AG09309 (cell line): ENCODE measurements around the gene DUSP18.
A peak's percentile ranks its signal among the peaks of the same experiment; 100 is the strongest.

Experiments
- DNase-seq: peaks from one replicate; pipeline ENCODE4 v3.0.0-alpha.2; 2010; ENCODE audit warnings: low read depth
- H3K4me3 ChIP-seq: 2 replicates; pipeline ENCODE4 v1.5.1; 2011; ENCODE audit warnings: mild to moderate bottlenecking, low read depth, low read length, moderate library complexity; ENCODE audit not compliant: control insufficient read depth
- CTCF ChIP-seq: IDR thresholded peaks from 2 replicates; pipeline ENCODE4 v1.5.1; 2011; ENCODE audit warnings: mild to moderate bottlenecking, low read depth, low read length, inconsistent platforms; ENCODE audit not compliant: insufficient read depth, control insufficient read depth; ENCODE audit errors: missing control alignments

The DUSP18 gene

GRCh38 chr22:30702856-30703255 is 35.2 kb upstream of the DUSP18 start:
- TF ChIP-seq CTCF = no peak
- no peak overlapping the region for H3K4me3 ChIP-seq
- DNase-seq = no peak

DNA sequence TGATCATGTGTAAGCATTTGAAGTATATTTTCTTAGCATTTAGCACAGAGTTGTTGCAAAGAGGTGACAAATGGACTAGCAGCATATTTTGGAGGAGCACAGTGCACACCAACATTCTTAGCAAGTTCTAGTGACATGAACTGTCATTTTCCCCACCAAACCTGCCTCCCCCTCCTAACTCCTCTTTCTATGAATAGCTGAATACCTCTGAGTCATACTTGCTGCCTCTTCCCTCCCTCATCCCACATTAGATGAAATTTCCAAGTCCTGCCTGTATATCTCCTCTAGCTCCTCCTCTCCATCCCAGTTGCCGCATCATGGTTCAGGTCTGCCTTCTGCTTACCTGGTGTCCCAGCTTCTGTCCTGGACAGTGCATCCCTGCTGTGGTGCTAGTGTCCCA is 34.2 kb upstream of the DUSP18 start:
- DNase-seq = no peak
- TF ChIP-seq CTCF = no peak
- H3K4me3 ChIP-seq = no peak overlapping the region

DNA sequence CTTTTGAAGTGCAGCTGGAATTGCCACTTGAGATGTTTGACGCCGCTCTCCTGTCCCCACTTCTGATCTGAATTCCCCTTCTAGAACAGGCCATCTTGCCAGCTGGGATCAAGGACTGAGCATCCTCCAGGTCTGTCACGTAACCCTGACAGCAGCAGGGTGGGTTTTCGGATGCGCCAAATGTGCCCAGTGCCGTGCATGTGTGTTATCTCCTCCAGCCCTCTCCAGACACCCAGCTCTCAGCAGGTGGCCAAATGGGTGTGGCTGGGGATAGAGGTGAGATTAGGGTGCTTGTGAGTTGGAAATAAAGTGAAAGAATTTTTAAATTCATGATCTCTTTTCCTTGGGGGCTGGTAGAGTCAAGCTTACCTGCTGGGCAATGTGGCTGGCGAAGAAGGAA is 30.3 kb upstream of the DUSP18 start:
- no peak for DNase-seq
- no peak overlapping the region for H3K4me3 ChIP-seq
- no peak for TF ChIP-seq CTCF

GRCh38 chr22:30695871-30696655 is 28.4 kb upstream of the DUSP18 start:
- no peak for DNase-seq
- TF ChIP-seq CTCF = no peak
- no peak overlapping the region for H3K4me3 ChIP-seq

DNA sequence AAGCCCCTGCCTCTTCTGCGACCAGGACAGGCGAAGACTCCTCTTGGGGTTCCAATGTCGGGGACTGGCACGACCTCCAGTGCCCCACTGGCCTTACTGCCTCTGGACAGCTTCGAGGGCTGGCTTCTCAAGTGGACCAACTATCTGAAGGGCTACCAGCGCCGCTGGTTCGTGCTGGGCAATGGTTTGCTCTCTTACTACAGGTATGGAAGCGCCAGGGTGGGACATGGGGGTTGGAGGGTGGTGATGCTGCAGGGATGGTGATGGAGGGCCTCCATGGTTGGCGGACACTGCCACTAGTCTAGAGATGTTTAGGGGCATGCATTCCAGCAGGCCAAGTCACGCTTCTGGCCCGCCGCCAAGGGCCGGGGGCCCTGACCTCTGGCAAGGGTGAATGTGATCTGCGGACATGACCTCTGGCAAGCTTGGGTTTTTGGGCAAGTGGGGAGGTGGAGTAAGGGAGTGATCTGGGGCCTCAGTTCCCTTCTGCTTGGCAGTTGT is 27.7 kb upstream of the DUSP18 start:
- H3K4me3 ChIP-seq = peak overlapping the region; percentile 55
- DNase-seq = no peak
- TF ChIP-seq CTCF = no peak

- H3K4me3 ChIP-seq = peak within 1 kb of the TSS; percentile 66
- DNase-seq = no peak
- no peak for TF ChIP-seq CTCF
Measured at GRCh38 chr22:30694640-30695350, 27.1 kb upstream of the DUSP18 start, which contains the start of gene OSBP2. Gene OSBP2 (plus strand): TSS chr22:30694874. CDS start chr22:30694910, 36 bp downstream.
